HUES48 (cell line): ENCODE measurements around the gene CFAP45.

Experiments
- H3K27ac ChIP-seq: one replicate; pipeline ENCODE4 v1.7.0; 2013; ENCODE audit warnings: low read depth, low read length, inconsistent platforms
- H3K27me3 ChIP-seq: 2 replicates; pipeline ENCODE4 v1.6.1; 2013; ENCODE audit warnings: mild to moderate bottlenecking, low read length; ENCODE audit not compliant: control insufficient read depth, insufficient read depth
- H3K36me3 ChIP-seq: 2 replicates; pipeline ENCODE4 v1.6.1; 2013; ENCODE audit warnings: low read length; ENCODE audit not compliant: control insufficient read depth, insufficient read depth
- H3K4me1 ChIP-seq: 2 replicates; pipeline ENCODE4 v1.6.1; 2013; ENCODE audit warnings: mild to moderate bottlenecking, low read length; ENCODE audit not compliant: control insufficient read depth, insufficient read depth
- H3K4me3 ChIP-seq: 2 replicates; pipeline ENCODE4 v1.5.1; 2013; ENCODE audit warnings: mild to moderate bottlenecking, low read depth, low read length
- H3K9ac ChIP-seq: 2 replicates; pipeline ENCODE4 v1.6.1; 2013; ENCODE audit warnings: mild to moderate bottlenecking, low read depth, low read length, moderate library complexity
- H3K9me3 ChIP-seq: 2 replicates; pipeline ENCODE4 v1.6.1; 2013; ENCODE audit warnings: low read length; ENCODE audit not compliant: control insufficient read depth, insufficient read depth

The CFAP45 gene

GRCh38 chr1:159941591-159942560 lies 41.9 kb upstream of the CFAP45 start:
- no peaks in the 10 kb centered on the region for H3K9me3 ChIP-seq
- H3K27me3 ChIP-seq: no peaks in the 10 kb centered on the region
- peaks cover 13% of the 10 kb centered on the region; the same call in 1 of the 2 replicates for H3K36me3 ChIP-seq
- H3K4me3 ChIP-seq: no peak overlapping the region
- no peak overlapping the region for H3K27ac ChIP-seq
- H3K4me1 ChIP-seq: peaks cover 29% of the 10 kb centered on the region
- no peak overlapping the region for H3K9ac ChIP-seq

DNA sequence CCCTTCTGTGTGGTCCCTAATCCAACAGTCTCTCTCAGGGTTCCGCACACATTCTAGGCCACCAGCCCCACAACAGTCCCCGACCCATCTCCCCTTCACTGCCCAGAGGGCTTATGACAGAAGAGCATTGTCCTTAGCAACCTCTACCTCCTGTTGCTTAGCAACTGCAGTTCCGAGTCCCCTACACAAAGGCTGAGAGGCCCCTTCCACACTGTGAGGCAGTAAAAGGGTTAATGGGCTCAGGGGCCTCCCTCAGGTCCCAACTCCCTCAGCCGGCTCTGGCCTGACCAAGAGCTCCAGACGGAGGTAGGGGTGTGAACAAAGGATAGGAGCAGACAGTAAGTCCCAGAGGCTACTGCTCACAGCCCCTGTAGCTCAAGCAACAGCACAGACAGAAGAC lies 41.2 kb upstream of the CFAP45 start:
- Histone ChIP-seq H3K4me3 (no peak overlapping the region), H3K36me3 (peaks cover 13% of the 10 kb centered on the region; the same call in 1 of the 2 replicates), H3K27ac (no peak overlapping the region), H3K4me1 (peaks cover 25% of the 10 kb centered on the region), H3K9me3 (no peaks in the 10 kb centered on the region), H3K27me3 (no peaks in the 10 kb centered on the region), H3K9ac (no peak overlapping the region; the same call in 1 of the 2 replicates)

DNA sequence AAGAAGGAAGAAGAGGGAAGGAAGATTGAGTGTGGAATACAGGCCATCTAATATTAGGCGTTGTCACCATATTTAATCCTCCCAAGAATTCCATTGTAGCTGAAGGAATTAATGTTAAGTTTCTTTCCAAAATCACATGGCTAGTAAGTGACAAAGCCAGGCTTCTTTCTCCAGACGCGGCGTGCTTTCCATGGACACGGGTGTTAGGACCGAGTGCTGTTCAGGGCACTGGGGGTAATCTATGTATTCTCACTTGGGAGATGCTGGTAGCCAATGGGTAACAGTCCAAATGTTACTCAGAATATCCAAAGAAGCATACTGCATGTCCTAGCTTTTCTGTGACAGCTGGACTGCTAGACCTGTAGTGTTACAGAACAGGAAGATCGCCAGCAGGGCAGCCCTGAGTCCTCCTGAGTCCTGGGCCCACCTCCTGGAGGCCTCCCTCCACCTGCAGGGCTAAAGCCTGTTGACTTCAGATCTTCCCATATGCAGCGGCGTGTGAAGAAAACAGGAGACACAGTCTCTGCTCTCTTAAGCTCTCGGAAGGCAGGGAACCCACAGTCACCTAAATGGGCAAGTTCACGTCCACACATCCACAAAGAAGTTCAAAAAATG lies 40.1 kb upstream of the CFAP45 start:
- Histone ChIP-seq H3K4me1 (peaks cover 24% of the 10 kb centered on the region), H3K27me3 (no peaks in the 10 kb centered on the region), H3K9me3 (no peaks in the 10 kb centered on the region), H3K9ac (no peak overlapping the region), H3K36me3 (peaks cover 18% of the 10 kb centered on the region; the same call in 1 of the 2 replicates), H3K27ac (no peak overlapping the region), H3K4me3 (no peak overlapping the region)

DNA sequence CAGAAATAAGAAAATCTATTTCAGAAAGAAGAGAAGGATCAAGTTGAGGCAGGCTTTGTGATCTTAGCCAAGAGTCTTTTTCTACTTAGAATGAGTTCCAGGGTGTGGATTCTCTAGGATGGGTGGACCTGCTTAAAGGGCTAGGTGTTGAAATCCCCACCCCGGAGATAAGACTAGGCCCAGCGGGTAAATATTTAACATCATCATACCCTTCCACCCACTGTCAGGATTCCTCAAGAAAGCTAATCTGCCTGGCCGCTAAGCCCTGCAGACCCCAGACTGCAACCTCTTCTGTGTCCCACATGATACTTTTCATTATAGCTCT lies 39.7 kb upstream of the CFAP45 start:
- H3K9me3 ChIP-seq: no peaks in the 10 kb centered on the region
- no peak overlapping the region for H3K4me3 ChIP-seq
- no peak overlapping the region for H3K27ac ChIP-seq
- peaks cover 21% of the 10 kb centered on the region for H3K4me1 ChIP-seq
- peaks cover 22% of the 10 kb centered on the region; the same call in 1 of the 2 replicates for H3K36me3 ChIP-seq
- no peak overlapping the region for H3K9ac ChIP-seq
- no peaks in the 10 kb centered on the region for H3K27me3 ChIP-seq

- Histone ChIP-seq H3K27ac (no peak overlapping the region), H3K4me1 (peaks cover 15% of the 10 kb centered on the region), H3K9me3 (no peaks in the 10 kb centered on the region), H3K4me3 (no peak overlapping the region), H3K36me3 (peaks cover 28% of the 10 kb centered on the region; the same call in 1 of the 2 replicates), H3K9ac (no peak overlapping the region), H3K27me3 (no peaks in the 10 kb centered on the region)
These were observed 39.1 kb upstream of the CFAP45 start for GRCh38 chr1:159938905-159939677.

DNA sequence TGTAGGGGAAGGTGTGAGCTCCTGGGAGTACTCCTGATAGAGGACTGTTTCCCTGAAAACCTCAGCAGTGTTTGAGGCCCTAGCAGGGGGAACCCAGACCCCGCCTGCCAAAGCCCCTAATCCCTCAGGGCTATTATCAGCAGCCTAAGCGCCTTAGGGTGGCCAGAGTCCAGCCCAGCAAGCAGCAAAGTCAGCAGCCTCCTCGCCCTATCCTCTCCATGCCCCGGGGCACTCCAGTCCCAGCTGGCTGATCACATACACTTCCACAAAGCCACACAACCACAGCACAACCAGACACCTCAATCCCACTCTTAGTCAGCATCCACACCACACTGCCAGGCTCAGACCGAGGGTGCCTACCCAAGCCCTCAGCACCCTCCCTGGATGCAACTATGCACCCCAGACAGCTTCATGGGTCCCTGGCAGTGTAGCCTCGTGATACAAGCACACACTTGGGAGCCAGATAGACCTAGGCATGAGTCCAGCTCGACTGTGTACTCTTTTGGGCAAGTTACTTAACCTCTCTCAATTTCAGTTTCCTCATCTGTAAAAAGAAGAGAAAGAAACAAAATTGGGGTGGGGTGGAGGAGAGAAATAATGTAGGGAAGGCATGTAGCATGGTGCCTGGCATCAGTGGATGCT lies 38.4 kb upstream of the CFAP45 start:
- no peak overlapping the region for H3K27ac ChIP-seq
- no peaks in the 10 kb centered on the region for H3K27me3 ChIP-seq
- no peaks in the 10 kb centered on the region for H3K9me3 ChIP-seq
- H3K4me1 ChIP-seq: peaks cover 12% of the 10 kb centered on the region
- H3K4me3 ChIP-seq: no peak overlapping the region
- H3K9ac ChIP-seq: no peak overlapping the region
- H3K36me3 ChIP-seq: peaks cover 29% of the 10 kb centered on the region; the same call in 1 of the 2 replicates

- Histone ChIP-seq H3K27ac (no peak overlapping the region), H3K9me3 (no peaks in the 10 kb centered on the region), H3K36me3 (peaks cover 32% of the 10 kb centered on the region; the same call in 1 of the 2 replicates), H3K9ac (no peak overlapping the region), H3K27me3 (no peaks in the 10 kb centered on the region), H3K4me3 (no peak overlapping the region), H3K4me1 (peaks cover 12% of the 10 kb centered on the region)
These were observed 37.2 kb upstream of the CFAP45 start for GRCh38 chr1:159937054-159937750.

DNA sequence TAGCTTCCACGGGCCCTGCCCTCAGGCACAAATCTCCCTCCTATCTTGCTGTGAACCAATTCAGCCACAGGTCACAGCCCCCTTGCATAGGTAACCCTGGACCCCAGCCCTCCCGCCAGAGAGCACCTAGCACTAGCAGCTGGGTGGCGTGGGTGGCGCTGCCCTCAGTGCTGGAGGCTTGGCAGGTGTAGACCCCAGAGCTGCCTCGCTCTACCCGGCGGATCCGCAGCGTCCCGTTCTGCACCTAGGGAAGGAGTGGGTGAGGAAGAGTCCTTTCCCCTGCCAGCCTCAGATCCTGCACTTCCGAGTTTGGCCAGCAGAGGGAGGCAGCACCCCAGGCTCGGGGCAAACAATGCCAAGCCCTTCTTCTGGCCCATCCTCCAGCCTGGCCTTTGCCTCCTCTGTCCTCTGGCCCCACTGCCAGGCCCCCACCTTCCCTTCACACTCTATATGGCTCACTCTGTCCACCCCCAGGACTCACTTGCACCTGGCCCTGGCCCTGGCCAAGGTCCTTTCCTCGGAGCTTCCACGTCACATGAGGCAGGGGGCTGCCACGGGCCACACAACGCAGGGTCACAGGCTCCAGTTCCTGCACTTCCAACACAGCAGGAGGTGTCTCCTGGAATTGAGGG lies 36.4 kb upstream of the CFAP45 start:
- H3K4me3 ChIP-seq: no peak overlapping the region
- H3K27ac ChIP-seq: no peak overlapping the region
- H3K36me3 ChIP-seq: peaks cover 38% of the 10 kb centered on the region; the same call in 1 of the 2 replicates
- no peaks in the 10 kb centered on the region for H3K9me3 ChIP-seq
- no peak overlapping the region for H3K9ac ChIP-seq
- no peaks in the 10 kb centered on the region for H3K27me3 ChIP-seq
- peaks cover 12% of the 10 kb centered on the region for H3K4me1 ChIP-seq

DNA sequence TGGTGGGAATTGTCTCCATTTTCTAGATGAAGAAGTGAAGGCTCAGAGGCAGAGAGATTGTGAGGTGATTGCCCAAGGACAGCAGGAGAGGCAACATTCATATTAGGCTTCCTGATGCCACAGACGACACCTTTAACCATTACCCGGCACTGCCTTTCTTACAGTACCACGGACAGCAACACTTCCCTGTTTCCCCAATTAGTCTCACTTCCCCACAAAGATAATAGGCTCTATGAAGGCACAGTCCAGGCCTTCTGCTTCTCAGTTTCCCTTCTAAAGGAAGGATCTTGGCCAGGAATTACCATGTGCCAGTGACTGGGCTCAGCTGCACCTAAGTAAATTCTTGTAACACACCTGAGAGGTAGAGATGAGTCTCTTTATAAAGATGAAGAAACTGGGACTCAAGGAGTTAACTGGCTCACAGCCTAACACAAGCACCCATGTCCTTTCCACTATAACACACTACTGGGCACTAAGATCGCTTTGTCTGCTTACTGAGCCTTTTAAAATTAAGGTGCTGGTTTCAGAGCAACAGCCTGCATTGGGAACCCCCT lies 35.8 kb upstream of the CFAP45 start:
- Histone ChIP-seq H3K4me1 (peaks cover 12% of the 10 kb centered on the region), H3K9ac (no peak overlapping the region)

More for the DNA sequence above, 35.8 kb upstream of the CFAP45 start:
- Histone ChIP-seq H3K9me3 (no peaks in the 10 kb centered on the region), H3K36me3 (peaks cover 42% of the 10 kb centered on the region; the same call in 1 of the 2 replicates), H3K27me3 (no peaks in the 10 kb centered on the region), H3K27ac (no peak overlapping the region), H3K4me3 (no peak overlapping the region)
